Rectal smooth muscle tissue (tissue), 1 donor: Measurements from ENCODE around the gene RAPGEF3.

Experiments
- H3K27ac ChIP-seq: one replicate; pipeline ENCODE4 v1.7.0; 2013; ENCODE audit warnings: low read depth, low read length, inconsistent platforms
- H3K27me3 ChIP-seq: one replicate; pipeline ENCODE4 v1.7.0; 2013; ENCODE audit warnings: low read length; ENCODE audit not compliant: control insufficient read depth, insufficient read depth
- H3K36me3 ChIP-seq: one replicate; pipeline ENCODE4 v1.7.0; 2013; ENCODE audit warnings: low read length; ENCODE audit not compliant: control insufficient read depth, insufficient read depth
- H3K4me1 ChIP-seq: one replicate; pipeline ENCODE4 v1.7.0; 2013; ENCODE audit warnings: low read length; ENCODE audit not compliant: control insufficient read depth, insufficient read depth
- H3K4me3 ChIP-seq: one replicate; pipeline ENCODE4 v1.7.0; 2013; ENCODE audit warnings: low read length
- H3K9ac ChIP-seq: one replicate; pipeline ENCODE4 v1.7.0; 2013; ENCODE audit warnings: low read length

RAPGEF3 gene

DNA sequence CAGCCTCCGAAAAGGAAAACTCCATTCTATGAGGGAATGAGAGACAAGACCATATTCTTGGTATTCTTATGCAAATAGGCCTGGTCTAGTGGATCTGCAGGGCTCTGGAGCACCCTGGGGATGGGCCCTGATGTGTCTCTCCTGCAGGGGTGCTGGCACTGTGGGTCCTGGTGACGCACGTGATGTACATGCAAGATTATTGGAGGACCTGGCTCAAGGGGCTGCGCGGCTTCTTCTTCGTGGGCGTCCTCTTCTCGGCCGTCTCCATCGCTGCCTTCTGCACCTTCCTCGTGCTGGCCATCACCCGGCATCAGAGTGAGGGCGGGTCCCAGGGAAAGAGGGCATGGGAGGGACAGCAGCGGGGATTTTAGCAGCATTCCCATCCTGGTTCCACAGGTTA, 20.2 kb upstream of the RAPGEF3 start:
- H3K27ac ChIP-seq = peak overlapping the region; percentile 2
- H3K36me3 ChIP-seq = peaks cover 9% of the 10 kb centered on the region
- peaks cover 16% of the 10 kb centered on the region for H3K4me1 ChIP-seq
- no peaks in the 10 kb centered on the region for H3K27me3 ChIP-seq
- no peak overlapping the region for H3K4me3 ChIP-seq
- H3K9ac ChIP-seq = no peak overlapping the region

DNA sequence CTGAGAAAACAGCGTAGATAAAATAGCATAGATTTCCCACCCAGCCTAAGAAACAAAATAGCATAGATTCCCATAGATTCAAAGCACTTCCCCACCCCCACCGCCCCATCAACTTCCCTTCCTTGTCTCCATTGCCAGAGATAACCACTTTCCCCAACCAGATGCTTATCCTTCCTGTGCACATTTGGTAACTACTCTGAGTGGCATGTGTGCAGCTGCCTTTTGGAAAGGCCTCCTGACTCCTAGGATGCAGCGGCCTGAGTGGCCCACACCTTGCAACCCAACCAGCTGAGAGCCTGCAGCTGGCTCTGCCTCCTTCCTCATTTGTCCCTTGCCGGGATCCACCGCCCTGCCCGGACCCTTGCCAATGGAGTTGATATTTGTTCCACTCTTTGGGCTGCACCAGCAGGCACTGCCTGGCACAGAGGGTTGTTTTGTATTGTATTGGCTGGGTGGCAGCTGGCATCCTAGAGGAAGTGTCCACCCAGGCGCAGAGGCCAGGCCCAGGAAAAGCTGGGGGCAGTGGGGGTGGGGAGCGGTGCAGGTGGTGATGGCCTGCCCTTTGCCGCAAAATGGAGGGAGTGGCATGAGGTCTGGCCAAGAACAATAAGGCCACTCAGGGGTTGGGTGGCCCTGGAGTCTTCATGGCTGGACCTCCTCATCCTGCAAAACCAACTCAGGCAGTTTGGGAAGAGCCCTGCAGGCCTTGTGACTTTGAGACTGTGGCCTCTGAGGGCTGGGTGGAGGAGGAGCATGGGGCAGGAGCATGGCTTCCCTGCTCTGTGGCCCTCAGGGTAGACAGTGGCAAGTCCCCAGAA, 19.3 kb upstream of the RAPGEF3 start:
- H3K4me1 ChIP-seq = peaks cover 17% of the 10 kb centered on the region

DNA sequence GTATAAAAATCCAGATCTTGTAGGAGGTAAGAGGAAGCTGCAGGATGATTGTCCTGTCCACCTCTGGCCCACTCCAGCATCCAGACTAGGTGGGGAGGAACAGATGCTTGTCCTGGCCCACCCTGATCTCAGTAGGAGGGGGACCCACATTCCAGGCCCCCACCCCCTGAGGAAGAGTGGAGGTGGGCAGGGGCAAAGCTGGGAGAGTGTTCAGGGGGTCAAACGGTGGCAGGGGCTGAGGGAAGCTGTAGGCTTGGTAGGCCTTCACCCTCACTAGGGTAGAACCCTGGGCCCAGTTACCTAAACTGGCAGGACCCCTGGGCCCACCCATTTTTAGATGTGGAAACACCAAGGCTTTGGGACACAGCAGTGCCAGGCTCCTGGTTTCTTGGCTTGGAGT, 18.5 kb upstream of the RAPGEF3 start:
- H3K27me3 ChIP-seq = no peaks in the 10 kb centered on the region
- no peak overlapping the region for H3K9ac ChIP-seq
- H3K36me3 ChIP-seq = no peaks in the 10 kb centered on the region
- no peak overlapping the region for H3K27ac ChIP-seq
- H3K4me3 ChIP-seq = no peak overlapping the region
- H3K4me1 ChIP-seq = peaks cover 17% of the 10 kb centered on the region

More for the DNA sequence above, 19.3 kb upstream of the RAPGEF3 start:
- Histone ChIP-seq H3K27me3 (no peaks in the 10 kb centered on the region), H3K36me3 (peaks cover 4% of the 10 kb centered on the region), H3K9ac (no peak overlapping the region), H3K27ac (peak overlapping the region; percentile 1), H3K4me3 (no peak overlapping the region)

DNA sequence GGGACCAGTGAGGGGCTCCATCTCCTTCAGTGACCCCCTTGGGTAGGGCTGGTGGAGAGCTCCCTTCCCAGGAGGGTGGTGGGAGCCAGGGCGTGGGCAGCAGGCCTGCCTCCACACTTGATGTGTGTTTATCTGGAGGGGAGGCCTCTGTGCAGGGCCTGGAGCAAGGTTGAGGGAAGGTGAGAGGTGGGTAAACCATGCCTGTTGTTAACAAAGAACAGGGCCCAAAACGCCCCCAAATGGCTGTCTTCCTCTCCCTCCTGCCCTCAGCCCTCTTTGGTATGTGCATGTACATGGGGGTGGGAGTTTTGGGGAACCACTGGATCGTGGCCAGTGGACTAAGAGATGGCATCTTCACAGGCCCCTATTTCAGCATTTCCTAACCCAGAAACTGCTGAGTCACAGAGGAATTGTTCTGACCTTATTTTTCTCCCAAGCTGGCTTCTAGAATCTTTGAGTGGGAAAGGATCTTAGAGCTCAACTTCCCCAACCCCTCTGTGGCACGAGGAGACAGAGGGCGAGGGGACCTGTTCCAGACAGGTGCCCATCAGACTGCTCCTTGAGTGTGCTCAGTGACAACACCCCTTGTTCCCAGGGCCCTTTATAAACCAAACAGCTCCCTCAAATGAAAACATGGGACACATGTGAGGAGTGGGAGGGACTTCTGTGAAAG, 17.9 kb upstream of the RAPGEF3 start:
- Histone ChIP-seq H3K4me1 (peaks cover 17% of the 10 kb centered on the region), H3K27ac (peak overlapping the region; percentile 9), H3K36me3 (no peaks in the 10 kb centered on the region), H3K27me3 (no peaks in the 10 kb centered on the region), H3K9ac (no peak overlapping the region), H3K4me3 (no peak overlapping the region)

DNA sequence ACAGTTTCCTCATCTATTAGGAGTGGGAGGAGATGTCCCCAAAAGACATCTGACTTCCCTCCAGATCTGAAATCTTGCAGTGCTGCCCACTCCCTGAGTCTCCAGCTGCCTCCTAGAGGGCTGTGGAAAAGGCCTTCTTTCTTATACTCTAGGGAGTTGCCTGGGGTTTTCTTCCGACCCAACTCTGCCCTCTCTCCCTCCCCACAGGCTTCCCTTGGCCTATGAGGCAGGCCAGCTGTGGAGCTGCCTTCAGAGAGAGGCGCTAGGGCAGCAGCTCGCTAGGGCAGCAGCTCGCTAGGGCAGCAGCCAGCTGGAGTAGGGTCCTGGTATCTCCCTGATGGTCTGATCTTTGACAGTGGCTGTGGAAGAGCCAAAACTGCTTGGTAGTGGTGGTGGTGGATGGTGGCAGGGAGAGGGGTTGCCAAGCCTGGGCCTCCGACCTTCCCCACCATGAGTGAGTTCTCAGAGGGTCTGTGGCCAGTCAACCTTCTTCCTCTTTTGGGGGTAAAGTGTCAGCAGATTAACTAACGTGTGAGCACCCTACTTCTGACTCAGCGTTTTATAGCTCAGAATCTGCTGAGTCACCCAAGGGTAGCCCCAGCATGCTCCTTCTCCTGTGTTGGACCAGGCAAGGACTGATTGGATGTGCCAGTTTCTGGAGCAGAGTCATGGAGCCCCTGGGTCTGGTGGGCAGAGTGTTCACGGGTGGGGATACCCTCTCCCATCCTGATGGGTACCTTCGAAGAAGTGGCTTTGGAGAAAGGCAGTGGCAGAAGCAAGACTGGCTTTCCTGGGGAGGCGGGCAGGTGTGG, 16.6 kb upstream of the RAPGEF3 start:
- Histone ChIP-seq H3K4me1 (peaks cover 17% of the 10 kb centered on the region), H3K36me3 (no peaks in the 10 kb centered on the region), H3K4me3 (no peak overlapping the region), H3K27me3 (no peaks in the 10 kb centered on the region), H3K27ac (no peak overlapping the region), H3K9ac (no peak overlapping the region)

DNA sequence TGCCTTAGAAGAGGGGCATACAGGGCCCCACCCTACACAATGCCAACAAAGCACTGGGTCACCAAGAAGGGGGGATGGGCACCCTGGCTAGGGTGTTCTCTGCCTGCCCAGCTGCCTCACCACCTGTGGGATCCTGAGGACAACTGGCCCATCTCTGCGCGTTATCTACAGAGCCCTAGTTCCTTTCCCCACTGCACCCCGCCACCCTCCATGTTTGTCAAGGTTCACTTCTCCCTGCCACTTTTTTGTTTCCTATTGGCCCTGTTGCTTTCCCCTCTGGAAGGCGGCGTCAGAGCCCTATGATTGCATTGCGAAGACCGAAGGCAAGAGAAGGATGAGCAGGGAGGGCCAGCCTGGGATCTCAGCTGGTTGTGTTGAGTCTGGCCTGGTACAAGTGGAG, 16.0 kb upstream of the RAPGEF3 start:
- Histone ChIP-seq H3K36me3 (no peaks in the 10 kb centered on the region), H3K4me3 (no peak overlapping the region), H3K27ac (no peak overlapping the region), H3K27me3 (no peaks in the 10 kb centered on the region), H3K4me1 (peaks cover 17% of the 10 kb centered on the region), H3K9ac (no peak overlapping the region)

DNA sequence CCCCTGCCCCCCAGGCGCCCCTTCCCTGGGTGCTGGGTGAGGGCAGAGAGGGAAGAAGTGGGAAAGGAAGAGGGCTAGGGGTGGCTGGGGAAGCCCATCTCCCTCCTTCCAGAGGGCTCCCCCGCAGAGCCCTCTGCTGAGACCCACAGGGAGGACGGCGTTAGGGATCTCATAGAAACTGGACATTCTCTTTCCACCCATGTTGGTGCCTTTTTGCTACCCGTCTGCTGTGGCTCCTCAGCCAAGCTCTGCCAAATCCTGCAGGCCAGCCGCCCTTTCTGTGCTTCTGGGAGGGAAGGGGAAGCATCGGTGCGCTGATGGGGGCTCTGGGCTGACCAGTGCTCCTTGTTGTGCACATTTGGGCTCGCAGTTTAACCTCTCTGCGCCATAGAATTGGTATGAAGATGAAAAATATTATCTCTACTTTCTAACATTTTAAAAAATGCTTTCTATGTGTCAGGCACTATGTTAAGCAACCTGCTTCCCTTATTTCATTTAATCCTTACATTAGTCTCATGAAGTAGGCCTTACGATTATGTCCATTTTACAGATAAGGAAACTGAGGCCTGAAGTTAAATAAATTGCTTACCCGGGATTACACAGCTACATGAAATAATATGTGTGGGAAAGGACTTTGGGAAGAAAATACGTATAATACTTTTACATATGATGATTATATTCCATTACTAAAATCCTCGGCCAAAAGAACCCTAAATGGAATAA, 15.3 kb upstream of the RAPGEF3 start:
- Histone ChIP-seq H3K4me1 (peaks cover 17% of the 10 kb centered on the region), H3K4me3 (peak overlapping the region; percentile 76), H3K27ac (no peak overlapping the region), H3K9ac (peak overlapping the region; percentile 58), H3K36me3 (no peaks in the 10 kb centered on the region), H3K27me3 (no peaks in the 10 kb centered on the region)

DNA sequence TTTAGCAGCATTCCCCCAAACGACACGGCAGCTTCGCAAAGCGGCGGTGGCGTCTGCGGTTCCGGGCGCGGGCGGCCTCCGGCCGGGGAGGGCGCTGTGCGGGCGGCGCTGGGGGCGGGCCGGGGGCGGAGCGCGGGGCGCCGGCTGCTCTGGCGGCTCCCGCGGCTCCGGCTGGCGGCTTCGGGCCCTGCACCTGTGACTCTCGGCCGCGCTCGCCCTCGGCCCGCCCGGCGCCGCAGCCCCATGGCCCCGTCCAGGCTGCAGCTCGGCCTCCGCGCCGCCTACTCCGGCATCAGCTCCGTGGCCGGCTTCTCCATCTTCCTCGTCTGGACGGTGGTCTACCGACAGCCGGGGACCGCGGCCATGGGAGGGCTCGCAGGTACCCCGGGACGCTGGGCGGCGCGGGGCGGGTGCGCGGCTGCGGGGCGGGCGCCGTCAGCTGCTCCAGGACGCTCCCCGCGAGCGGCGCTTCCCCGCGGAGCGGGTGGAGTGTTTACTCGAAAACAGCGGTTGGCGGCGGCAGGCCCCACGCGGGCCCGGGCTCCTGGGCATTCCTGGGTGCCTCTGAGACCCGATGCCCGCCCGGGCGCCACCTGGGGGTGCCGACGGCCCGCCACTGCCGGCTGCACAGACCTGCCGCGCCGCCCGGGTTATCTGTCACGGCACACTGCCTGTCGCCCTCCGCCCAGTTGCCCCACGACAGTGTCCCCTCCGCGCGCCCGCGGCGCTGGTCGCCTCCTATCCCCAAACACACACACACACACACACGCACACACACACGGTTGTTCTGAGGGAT, 14.6 kb upstream of the RAPGEF3 start, which contains the start of gene SLC48A1:
Gene SLC48A1, plus strand, starts transcription at position 177 of the 796 bp plus-strand sequence. Its CDS starts 67 bp downstream, at position 244.
- H3K4me1 ChIP-seq = peaks cover 17% of the 10 kb centered on the region
- H3K27ac ChIP-seq = peak within 1 kb of the TSS; percentile 51
- H3K27me3 ChIP-seq = no peaks in the 10 kb centered on the region
- H3K4me3 ChIP-seq = peak within 1 kb of the TSS; percentile 76
- H3K9ac ChIP-seq = peak within 1 kb of the TSS; percentile 58
- H3K36me3 ChIP-seq = no peaks in the 10 kb centered on the region

DNA sequence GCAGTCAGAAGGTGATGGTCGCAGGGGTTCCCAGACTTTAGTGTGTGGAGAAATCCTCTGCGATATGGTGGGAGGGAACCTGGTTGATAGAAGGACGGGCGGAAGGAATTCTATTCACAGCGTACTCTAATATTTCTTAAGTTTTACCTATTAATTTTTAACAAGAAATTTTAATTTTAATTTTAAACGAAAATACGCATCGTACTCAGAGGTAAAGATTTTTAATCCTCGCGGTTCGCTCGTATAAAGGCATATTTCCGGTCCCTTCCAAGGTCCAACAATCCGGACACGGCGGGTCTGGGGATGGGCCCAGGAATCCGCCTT, 14.0 kb upstream of the RAPGEF3 start:
- Histone ChIP-seq H3K27ac (no peak overlapping the region), H3K27me3 (no peaks in the 10 kb centered on the region), H3K4me3 (peak overlapping the region; percentile 67), H3K4me1 (peaks cover 15% of the 10 kb centered on the region), H3K36me3 (no peaks in the 10 kb centered on the region), H3K9ac (no peak overlapping the region)

DNA sequence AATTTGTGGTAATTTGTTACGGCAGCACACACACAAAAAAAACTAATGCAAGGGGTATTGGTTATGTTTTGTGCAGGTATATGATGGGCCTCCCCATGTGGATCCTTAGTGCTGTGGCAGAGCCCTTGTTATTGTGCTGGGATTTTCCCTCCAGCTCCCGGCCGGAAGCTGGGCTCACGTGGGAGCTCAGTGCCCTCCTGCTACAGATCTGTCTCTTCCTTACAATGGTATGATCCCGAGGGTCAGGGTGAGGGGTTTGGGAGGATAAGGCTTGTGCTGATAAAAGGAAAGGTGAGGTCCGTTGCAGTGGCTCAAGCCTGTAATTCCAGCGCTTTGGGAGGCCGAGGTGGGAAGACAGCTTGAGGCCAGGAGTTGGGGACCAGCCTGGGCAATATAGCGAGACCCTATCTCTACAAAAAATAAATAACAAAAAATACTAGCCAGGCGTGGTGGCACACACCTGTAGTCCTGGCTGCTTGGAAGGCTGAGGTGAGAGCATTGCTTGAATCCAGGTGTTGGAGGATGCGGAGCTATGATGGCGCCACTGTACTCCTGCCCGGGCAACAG, 13.5 kb upstream of the RAPGEF3 start:
- no peak overlapping the region for H3K9ac ChIP-seq
- H3K4me3 ChIP-seq = no peak overlapping the region
- H3K27ac ChIP-seq = no peak overlapping the region
- H3K4me1 ChIP-seq = peaks cover 15% of the 10 kb centered on the region
- no peaks in the 10 kb centered on the region for H3K27me3 ChIP-seq
- no peaks in the 10 kb centered on the region for H3K36me3 ChIP-seq

DNA sequence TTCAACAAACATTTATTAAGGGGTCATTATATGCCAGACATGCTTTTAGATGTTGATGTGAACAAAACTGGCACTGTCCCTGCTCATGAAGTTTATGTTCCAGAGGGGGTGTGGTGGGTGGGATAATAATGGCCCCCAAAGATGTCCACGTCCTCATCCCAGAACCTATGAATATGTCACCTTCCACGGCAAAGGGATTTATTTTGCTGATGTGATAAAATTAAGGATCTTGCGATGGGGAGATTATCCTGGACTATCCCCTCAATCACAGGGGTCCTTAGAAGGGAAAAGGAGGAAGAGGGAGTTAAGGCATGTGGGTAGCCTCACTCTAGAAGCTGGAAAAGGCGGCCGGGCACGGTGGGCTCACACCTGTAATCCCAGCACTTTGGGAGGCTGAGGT, 12.6 kb upstream of the RAPGEF3 start:
- no peaks in the 10 kb centered on the region for H3K36me3 ChIP-seq
- H3K27ac ChIP-seq = no peak overlapping the region
- no peaks in the 10 kb centered on the region for H3K27me3 ChIP-seq
- peaks cover 8% of the 10 kb centered on the region for H3K4me1 ChIP-seq
- H3K4me3 ChIP-seq = no peak overlapping the region
- H3K9ac ChIP-seq = no peak overlapping the region
